Omental fat pad (tissue), 4 donors: ENCODE measurements around the gene ENTPD8. TPM values are rescaled to one million over a fixed set of nuclear protein-coding genes. Genes with fewer than 3 reads are reported as not detected.

Experiments
- ATAC-seq: fragments of 150-250 bp; one replicate; pipeline ENCODE4 v1.9.1; 2016; ENCODE audit warnings: mild to moderate bottlenecking, moderate library complexity; ENCODE audit not compliant: low FRiP score
- DNase-seq: peaks from one replicate; pipeline ENCODE4 v3.0.0-alpha.2; 2019; ENCODE audit warnings: low spot score
- CTCF ChIP-seq, 3 donors: fragments of 450-650 bp; IDR thresholded peaks; one replicate each; pipeline ENCODE4 v1.5.1; 2016 to 2017; ENCODE audit warnings: antibody characterized with exemption in 3 of 3, mild to moderate bottlenecking in 3 of 3, moderate library complexity in 2 of 3
- total RNA-seq, 4 donors: library from RNA; depleted of rRNA; stranded (reverse); fragments of >200 nt; gene quantifications; one replicate each; pipeline ENCODE4 v1.1.0, GENCODE V29; 2016

The ENTPD8 gene
- total RNA-seq, 4 donors from 2014 or later = not detected

DNA sequence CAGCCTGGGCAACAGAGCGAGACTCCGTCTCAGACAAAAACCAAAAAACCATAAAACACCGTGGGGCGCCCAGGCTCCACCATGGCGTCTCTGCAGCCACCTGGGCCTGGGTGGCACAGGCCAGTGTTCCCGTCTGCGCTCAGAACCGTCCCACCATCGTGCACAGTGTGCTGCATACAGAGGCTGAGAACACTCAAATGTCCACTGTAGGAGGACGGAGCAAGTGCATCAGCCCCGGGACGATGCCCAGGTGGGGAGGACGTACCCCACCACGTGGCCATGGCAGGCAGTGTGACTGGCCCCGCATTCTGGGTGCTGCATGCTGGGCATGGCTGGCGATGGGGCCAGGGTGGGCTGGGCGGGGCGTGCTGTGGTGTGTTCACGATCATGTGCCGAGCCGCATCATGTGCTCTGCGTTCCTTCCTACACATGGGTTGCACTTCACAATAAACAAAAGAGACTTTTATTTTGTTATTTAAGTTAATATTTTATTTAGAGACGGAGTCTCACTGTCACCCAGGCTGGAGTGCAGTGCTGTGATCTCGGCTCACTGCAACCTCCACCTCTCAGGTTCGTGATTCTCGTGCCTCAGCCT, 56.0 kb downstream of the ENTPD8 start:
- no peak for ATAC-seq
- TF ChIP-seq CTCF (IDR thresholded peaks at IDR 0.05) = no peak
- no peak for DNase-seq

Other genes with a start within 250 kb of the ENTPD8 start
- gene TPRN, start 240.6 kb downstream of the ENTPD8 start, total RNA-seq = 1 to 10 TPM; 3.6 to 6.5 (median 4.9) TPM
- 10 to 100 TPM; 21.6 to 29.1 (median 27.1) TPM for gene TMEM203, start 235.7 kb downstream of the ENTPD8 start, total RNA-seq
- 1 to 10 TPM; 5.6 to 6.6 (median 6.1) TPM for gene NDOR1, start 235.7 kb downstream of the ENTPD8 start, total RNA-seq
- gene RNF208, start 219.1 kb downstream of the ENTPD8 start, total RNA-seq = 1 to 10 TPM in 1 of 4 donors, under 1 TPM in 2, not detected in 1; 0.65 to 1.0 (median 0.72) TPM
- under 1 TPM in 3 of 4 donors, not detected in 1; 0.36 to 0.65 (median 0.38) TPM for gene CYSRT1, start 216.2 kb downstream of the ENTPD8 start, total RNA-seq
- under 1 TPM in 1 of 4 donors, not detected in 3; 0.19 TPM for gene RNF224, start 213.9 kb downstream of the ENTPD8 start, total RNA-seq
- gene SLC34A3, start 210.5 kb downstream of the ENTPD8 start, total RNA-seq = not detected
- 100 to 1,000 TPM; 197 to 452 (median 288) TPM for gene TUBB4B, start 200.1 kb downstream of the ENTPD8 start, total RNA-seq
- under 1 TPM in 1 of 4 donors, not detected in 3; 0.56 TPM for gene STPG3, start 190.1 kb downstream of the ENTPD8 start, total RNA-seq
- gene NELFB, start 186.0 kb downstream of the ENTPD8 start, total RNA-seq = 10 to 100 TPM; 22.2 to 42.8 (median 34.2) TPM
- gene TOR4A, start 163.6 kb downstream of the ENTPD8 start, total RNA-seq = 10 to 100 TPM in 3 of 4 donors, 1 to 10 TPM in 1; 9.8 to 17.7 (median 11.6) TPM
- 10 to 100 TPM in 1 of 4 donors, 1 to 10 TPM in 3; 4.6 to 12.3 (median 7.2) TPM for gene NRARP, start 139.1 kb downstream of the ENTPD8 start, total RNA-seq
- gene EXD3, start 18.2 kb downstream of the ENTPD8 start, total RNA-seq = 10 to 100 TPM in 3 of 4 donors, 1 to 10 TPM in 1; 8.3 to 18.3 (median 10.5) TPM
- 1 to 10 TPM in 3 of 4 donors, under 1 TPM in 1; 0.84 to 3.8 (median 2.1) TPM for gene NOXA1, start 18.0 kb downstream of the ENTPD8 start, total RNA-seq
- gene NSMF, start 18.0 kb upstream of the ENTPD8 start, total RNA-seq = 10 to 100 TPM; 29.6 to 59.9 (median 31.5) TPM
- 10 to 100 TPM in 3 of 4 donors, 1 to 10 TPM in 1; 7.1 to 23.1 (median 13.9) TPM for gene PNPLA7, start 109.0 kb upstream of the ENTPD8 start, total RNA-seq
- 10 to 100 TPM; 41.2 to 82.9 (median 66.6) TPM for gene MRPL41, start 110.5 kb upstream of the ENTPD8 start, total RNA-seq
- 10 to 100 TPM; 14.4 to 40.5 (median 29.1) TPM for gene DPH7, start 137.6 kb upstream of the ENTPD8 start, total RNA-seq
- 10 to 100 TPM in 3 of 4 donors, 1 to 10 TPM in 1; 9.5 to 22.1 (median 11.7) TPM for gene ZMYND19, start 149.2 kb upstream of the ENTPD8 start, total RNA-seq
- 10 to 100 TPM; 23.4 to 39.2 (median 33.3) TPM for gene ARRDC1, start 164.3 kb upstream of the ENTPD8 start, total RNA-seq
- 100 to 1,000 TPM in 1 of 4 donors, 10 to 100 TPM in 3; 57.6 to 103 (median 76.8) TPM for gene EHMT1, start 177.6 kb upstream of the ENTPD8 start, total RNA-seq